HFF-Myc (cell line): ENCODE results near the gene RGS6.

Experiments used
- DNase-seq: peaks from one replicate; pipeline ENCODE4 v3.0.0-alpha.2; 2011; ENCODE audit warnings: low read depth; ENCODE audit errors: extremely low read depth
- H3K4me3 ChIP-seq: replicated peaks from 2 replicates; pipeline ENCODE4 v1.5.1; 2011; ENCODE audit warnings: low read depth, mild to moderate bottlenecking, control low read depth, low read length
- TF ChIP-seq, protein P1 (sequence below): IDR thresholded peaks from 2 replicates; pipeline ENCODE4 v1.5.1; 2012; ENCODE audit warnings: mild to moderate bottlenecking, low read depth, low read length, control low read depth; ENCODE audit errors: missing control alignments

Gene RGS6

DNA sequence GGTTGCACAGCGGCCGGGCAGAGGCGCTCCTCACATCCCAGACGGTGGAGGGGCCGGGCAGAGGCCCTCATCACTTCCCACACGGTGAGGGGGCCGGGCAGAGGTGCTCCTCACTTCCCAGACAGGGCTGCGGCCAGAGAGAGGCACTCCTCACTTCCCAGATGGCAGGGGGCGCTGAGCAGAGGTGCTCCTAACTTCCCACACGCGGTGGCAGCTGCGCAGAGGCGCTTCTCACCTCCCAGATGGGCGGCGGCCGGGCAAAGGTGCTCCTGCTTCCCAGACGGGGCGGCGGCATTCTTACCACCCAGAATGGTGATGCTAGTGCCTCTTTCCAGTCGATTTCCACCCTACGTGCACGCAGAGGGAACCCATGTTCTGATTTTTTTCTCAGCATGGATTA, 304.4 kb downstream of the RGS6 start:
- H3K4me3 ChIP-seq, result no peak overlapping the region
- no peak for DNase-seq
- TF ChIP-seq, protein P1, sequence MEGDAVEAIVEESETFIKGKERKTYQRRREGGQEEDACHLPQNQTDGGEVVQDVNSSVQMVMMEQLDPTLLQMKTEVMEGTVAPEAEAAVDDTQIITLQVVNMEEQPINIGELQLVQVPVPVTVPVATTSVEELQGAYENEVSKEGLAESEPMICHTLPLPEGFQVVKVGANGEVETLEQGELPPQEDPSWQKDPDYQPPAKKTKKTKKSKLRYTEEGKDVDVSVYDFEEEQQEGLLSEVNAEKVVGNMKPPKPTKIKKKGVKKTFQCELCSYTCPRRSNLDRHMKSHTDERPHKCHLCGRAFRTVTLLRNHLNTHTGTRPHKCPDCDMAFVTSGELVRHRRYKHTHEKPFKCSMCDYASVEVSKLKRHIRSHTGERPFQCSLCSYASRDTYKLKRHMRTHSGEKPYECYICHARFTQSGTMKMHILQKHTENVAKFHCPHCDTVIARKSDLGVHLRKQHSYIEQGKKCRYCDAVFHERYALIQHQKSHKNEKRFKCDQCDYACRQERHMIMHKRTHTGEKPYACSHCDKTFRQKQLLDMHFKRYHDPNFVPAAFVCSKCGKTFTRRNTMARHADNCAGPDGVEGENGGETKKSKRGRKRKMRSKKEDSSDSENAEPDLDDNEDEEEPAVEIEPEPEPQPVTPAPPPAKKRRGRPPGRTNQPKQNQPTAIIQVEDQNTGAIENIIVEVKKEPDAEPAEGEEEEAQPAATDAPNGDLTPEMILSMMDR, result no peak

DNA sequence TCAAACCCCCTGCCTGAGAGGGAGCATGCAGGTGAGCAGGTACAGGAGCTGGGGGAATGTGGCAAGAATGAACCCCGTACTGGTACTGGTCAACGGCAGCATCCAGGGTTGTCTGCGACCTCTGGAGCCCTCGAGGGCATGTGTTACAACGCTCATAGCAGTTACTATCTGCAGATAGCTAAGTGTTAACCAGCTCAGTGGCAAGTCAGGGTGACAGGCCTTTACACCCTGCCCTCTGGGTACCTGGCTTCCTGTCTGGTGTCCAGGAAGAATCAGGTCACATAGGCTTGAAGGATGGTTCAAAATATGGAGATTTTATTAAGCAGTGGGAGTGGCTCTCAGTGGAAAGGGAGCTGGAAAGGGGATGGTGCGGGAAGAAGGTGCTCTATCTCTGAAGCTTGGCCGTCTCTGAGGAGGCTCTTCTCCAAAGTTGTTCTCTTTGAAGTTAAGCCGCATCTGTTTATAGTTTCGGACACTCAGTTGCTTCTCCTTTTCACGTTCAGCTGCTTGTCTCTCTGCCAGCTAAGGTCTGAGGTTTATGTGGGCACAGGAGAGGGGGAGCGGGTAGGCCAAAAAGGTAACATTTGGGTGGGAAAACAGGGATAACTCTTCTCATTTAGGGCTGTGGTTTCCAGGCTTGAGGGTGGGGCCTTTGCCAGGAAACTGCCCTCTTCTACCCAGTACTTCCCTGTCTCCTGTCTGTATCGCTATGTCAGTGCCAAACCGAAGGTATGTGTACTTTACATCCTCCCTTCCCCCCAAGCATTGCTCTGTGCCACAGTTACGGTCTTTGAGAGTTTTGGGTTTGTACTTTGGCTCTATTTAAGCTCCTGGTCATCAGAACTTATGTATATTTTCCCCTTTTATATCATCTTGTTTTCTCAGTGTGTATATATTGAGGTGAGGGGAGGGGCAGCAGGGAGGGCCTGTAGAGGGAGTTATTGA, 305.8 kb downstream of the RGS6 start:
- no peak for DNase-seq

DNA sequence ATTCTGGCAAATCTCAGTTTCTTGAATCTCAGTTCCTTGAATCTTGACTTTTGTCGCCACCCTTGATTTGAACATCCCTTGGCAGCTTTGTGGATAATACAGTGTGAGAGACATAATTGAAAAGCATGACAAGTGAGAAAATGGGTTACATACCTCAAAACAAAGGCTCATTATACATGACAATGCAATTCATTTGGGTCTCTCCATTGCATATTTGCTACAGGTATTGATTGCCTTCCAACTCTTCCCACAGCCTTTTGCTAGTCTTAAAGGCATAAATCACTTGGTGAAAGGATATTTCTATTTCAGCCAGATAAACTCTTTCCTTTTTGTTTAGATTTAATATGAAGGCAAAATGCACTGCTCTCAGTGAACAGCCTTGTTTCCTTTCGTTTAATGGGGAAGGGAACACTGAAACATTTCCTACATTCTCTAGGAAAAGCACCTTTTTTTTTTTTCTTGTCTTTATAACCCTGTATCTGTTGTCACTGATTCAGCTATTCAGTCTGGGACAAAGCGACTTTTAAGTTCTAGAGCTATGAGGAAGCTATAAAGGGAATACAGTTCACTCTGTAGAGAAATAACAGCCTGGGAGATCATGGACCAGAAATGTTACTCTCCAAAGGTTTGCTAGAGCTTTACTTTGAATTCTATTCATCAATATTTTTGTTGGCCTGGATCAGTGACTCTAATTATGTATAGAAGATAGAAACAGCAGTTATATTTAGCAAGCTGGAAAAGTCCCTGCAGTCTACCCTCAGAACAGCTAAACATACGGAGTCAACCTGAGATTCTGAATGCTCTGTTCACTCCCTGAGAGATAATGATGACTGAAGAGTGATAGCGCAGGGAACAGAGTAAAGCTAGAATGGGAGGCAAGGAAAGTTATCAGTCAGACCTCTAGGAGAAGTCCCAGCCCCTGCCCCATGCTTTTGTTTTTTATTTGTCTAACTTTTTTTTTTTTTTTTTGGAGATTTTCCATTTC, 311.4 kb downstream of the RGS6 start:
- DNase-seq, result no peak
- TF ChIP-seq, protein P1, result no peak

More for the DNA sequence above, 305.8 kb downstream of the RGS6 start:
- H3K4me3 ChIP-seq, result no peak overlapping the region
- TF ChIP-seq, protein P1, result no peak

DNA sequence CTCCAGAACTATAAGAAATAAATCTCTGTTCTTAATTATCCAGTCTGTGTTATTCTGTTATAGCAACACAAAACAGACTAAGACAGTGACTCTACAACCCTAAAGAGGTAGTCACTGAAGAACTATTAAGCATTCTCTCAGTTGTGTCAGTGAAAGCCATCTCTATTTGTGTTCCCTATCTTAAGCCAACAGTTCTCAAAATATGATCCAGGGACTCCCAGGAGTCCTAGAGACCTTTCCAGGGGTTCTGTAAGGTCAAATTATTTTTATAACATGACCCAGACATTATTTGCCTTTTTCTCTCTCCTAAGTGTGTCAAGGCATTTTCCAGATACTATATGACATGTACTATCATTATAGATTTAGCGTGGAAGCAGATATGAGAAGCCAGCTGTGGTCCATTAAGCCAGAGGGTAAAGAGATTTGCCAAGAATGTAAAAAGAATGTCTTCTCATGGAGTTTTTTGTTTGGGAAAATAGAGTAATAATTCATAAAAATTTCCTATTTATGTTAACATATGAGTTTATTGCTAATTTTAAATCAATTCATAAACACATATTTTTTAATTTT, 315.8 kb downstream of the RGS6 start:
- no peak for DNase-seq
- no peak overlapping the region for H3K4me3 ChIP-seq
- TF ChIP-seq, protein P1, result no peak

More for the DNA sequence above, 311.4 kb downstream of the RGS6 start:
- H3K4me3 ChIP-seq, result no peak overlapping the region

DNA sequence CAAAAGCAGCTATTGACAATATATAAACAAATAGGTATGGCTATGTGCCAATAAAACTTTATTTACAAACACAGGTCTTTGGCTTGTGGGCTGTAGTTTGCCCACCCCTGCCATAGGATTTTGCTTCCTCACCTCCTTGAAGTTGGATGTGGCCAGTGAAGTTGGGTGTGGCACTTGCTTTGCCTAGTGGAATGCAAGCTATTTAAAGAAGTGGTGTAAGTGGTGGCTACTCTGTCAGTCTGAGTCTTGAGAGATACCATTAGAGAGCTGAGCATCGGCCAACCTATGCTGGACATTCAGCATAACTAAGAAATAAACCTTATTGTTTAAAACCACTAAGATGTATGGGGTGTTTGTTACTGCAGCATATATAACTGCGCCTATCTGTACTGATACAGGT, 321.3 kb downstream of the RGS6 start:
- H3K4me3 ChIP-seq, result no peak overlapping the region
- TF ChIP-seq, protein P1, result no peak
- DNase-seq, result no peak

DNA sequence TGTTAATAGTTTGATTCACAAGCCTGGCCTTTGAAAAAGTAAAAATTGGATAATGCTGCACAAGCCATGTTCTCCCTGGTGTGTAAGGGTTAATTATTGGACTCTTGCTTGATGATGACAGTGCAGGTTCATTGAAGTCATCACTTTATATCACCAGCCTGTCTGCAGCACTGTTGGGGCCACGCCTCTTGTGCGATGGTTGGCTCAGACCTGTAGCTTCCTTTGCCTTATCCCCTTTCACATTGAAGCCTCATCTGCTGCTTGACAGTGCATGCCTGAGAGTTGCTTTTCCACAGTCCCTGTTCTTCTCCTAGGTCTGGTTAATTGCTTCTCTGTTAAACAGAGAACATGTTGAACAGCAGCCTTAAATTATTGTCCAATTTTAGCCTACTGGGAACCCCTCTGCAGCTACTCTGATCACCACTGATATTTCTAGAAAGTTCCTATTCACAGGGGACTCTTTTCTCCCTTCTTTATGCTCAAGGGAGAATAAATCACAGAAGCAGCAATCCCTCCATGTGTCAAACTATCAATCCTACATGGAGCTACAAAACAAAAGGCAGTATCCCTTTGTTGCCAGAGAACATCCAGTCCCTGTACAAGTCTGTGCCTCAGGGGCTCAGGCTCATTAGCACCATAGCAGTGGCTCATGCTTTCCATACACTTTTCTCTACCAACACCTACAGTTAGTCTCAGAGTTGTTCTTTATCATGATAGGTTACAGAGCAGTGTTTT, 322.1 kb downstream of the RGS6 start:
- TF ChIP-seq, protein P1, result no peak
- DNase-seq, result no peak
- H3K4me3 ChIP-seq, result no peak overlapping the region
